K562 (cell line): ENCODE measurements around the gene C6orf89. TPM values are rescaled to one million over a fixed set of nuclear protein-coding genes. Genes with fewer than 3 reads are reported as not detected.
A peak's percentile ranks its signal among the peaks of the same experiment; 100 is the strongest.

Experiments used
- CBFA2T2 ChIP-seq: fragments of 450-650 bp; conservative IDR thresholded peaks from 2 replicates; pipeline ENCODE4 v1.6.1; 2017; ENCODE audit warnings: mild to moderate bottlenecking
- CC2D1A ChIP-seq: fragments of 450-650 bp; IDR thresholded peaks from 2 replicates; pipeline ENCODE4 v1.6.1; 2017; ENCODE audit warnings: mild to moderate bottlenecking
- CTCF ChIP-seq, 3 experiments: IDR thresholded peaks in 2 of 3; conservative IDR thresholded peaks in 1 of 3; 2 replicates each; pipeline ENCODE4 v1.5.1; 2011 to 2012; ENCODE audit warnings: low read length in 3 of 3, mild to moderate bottlenecking in 3 of 3, control low read depth in 2 of 3, improper control_type of control experiment in 1 of 3, inconsistent platforms in 1 of 3, low read depth in 1 of 3, mixed read lengths in 1 of 3, moderate library complexity in 1 of 3; ENCODE audit not compliant: insufficient read depth in 2 of 3
- FIP1L1 ChIP-seq: fragments of 200-400 bp; formaldehyde crosslinking; IDR thresholded peaks from 2 replicates; pipeline ENCODE4 v1.6.1; 2018; ENCODE audit warnings: mild to moderate bottlenecking, low read depth, low read length; ENCODE audit not compliant: poor library complexity, severe bottlenecking
- NONO ChIP-seq, 2 experiments: fragments of 200-400 bp in 1 of 2; fragments of 450-650 bp in 1 of 2; formaldehyde crosslinking in 1 of 2; IDR thresholded peaks; 2 replicates each; pipeline ENCODE4 v1.6.1; 2017; ENCODE audit warnings: low read depth in 2 of 2, mild to moderate bottlenecking in 2 of 2, moderate library complexity in 2 of 2, low read length in 1 of 2
- REST ChIP-seq, 2 experiments: fragments of 450-650 bp; formaldehyde crosslinking in 1 of 2; IDR thresholded peaks; 2 replicates each; pipeline versions ENCODE4 v1.4.0 to v1.6.1; 2014 to 2020; ENCODE audit warnings: mild to moderate bottlenecking in 2 of 2, borderline replicate concordance in 1 of 2, low read depth in 1 of 2
- SAFB2 ChIP-seq: fragments of 200-400 bp; formaldehyde crosslinking; IDR thresholded peaks from 2 replicates; pipeline ENCODE4 v1.6.1; 2018; ENCODE audit warnings: borderline replicate concordance, low read length, low read depth, moderate library complexity; ENCODE audit not compliant: severe bottlenecking
- TAF7 ChIP-seq: fragments of 450-650 bp; IDR thresholded peaks from 2 replicates; pipeline ENCODE4 v1.6.1; 2016; ENCODE audit warnings: missing genetic modification characterization, missing compliant biosample characterization
- ZBTB49 ChIP-seq: sonication (generic); formaldehyde crosslinking; IDR thresholded peaks from 2 replicates; pipeline ENCODE4 v1.8.0; 2022; ENCODE audit warnings: missing genetic modification reagents, mild to moderate bottlenecking, borderline replicate concordance
- ZBTB7A ChIP-seq: IDR thresholded peaks from 2 replicates; pipeline ENCODE4 v1.6.1; 2011; ENCODE audit warnings: low read depth, mild to moderate bottlenecking, low read length, moderate library complexity, borderline replicate concordance; ENCODE audit not compliant: control insufficient read depth
- ZBTB8A ChIP-seq: fragments of 450-650 bp; IDR thresholded peaks from 2 replicates; pipeline ENCODE4 v1.6.1; 2018; ENCODE audit warnings: mild to moderate bottlenecking, moderate library complexity; ENCODE audit not compliant: partially characterized antibody
- ZNF121 ChIP-seq: sonication (generic); formaldehyde crosslinking; conservative IDR thresholded peaks from 2 replicates; pipeline ENCODE4 v1.8.0; 2022; ENCODE audit warnings: missing genetic modification reagents
- ZNF830 ChIP-seq: fragments of 250-450 bp; sonication (Bioruptor Pico); IDR thresholded peaks from 2 replicates; pipeline ENCODE4 v1.5.0; 2021; ENCODE audit warnings: mild to moderate bottlenecking
- polyA plus RNA-seq, 8 experiments: library from polyadenylated mRNA; depleted of rRNA in 4 of 8; stranded (reverse) in 5 of 8; unstranded in 3 of 8; fragments of >200 nt; fragmentation: Nextera tagmentation in 2 of 8; fragmentation: Illumina TruSeq in 1 of 8; extraction: Ambion mirVana in 2 of 8; extraction: Trizol in 1 of 8; gene quantifications; 2 replicates each; pipeline versions ENCODE4 v1.2.1 to v1.2.3, GENCODE V29; 2011 to 2014; ENCODE audit warnings: inconsistent platforms in 1 of 8, missing spikeins in 1 of 8
- total RNA-seq, 7 experiments: library from RNA; depleted of rRNA in 6 of 7; stranded (reverse); fragments of >200 nt in 6 of 7; fragmentation: Illumina TruSeq in 2 of 7; extraction: Trizol in 2 of 7; gene quantifications; 2 replicates each; pipeline versions ENCODE4 v1.2.1 to v1.2.3, GENCODE V29; 2011 to 2021; ENCODE audit warnings: low replicate concordance in 1 of 7

Gene C6orf89
- total and polyA plus RNA-seq, 9 of the 15 experiments (the other 6 are each of a cell fraction or from before 2014, with no cell fraction given) = 35.2 to 111 (median 58.5) TPM

GRCh38 chr6:36874443-36875249 lies 11.1 kb upstream of the C6orf89 start, which contains the start of gene PPIL1 (continued):
- 0 out of 6 replicates have a peak, but pooled peaks of 1 of the 3 experiments have one; percentile 0 for TF ChIP-seq CTCF (IDR thresholded peaks at IDR 0.05 in 2 of 3, conservative IDR thresholded peaks at IDR 0.05 in 1 of 3; ENCODE audit: insufficient read depth in 2 of 3, low read depth in 1 of 3, low read length in 3 of 3)
- TF ChIP-seq ZBTB7A = peak; percentile 75
- peak; percentile 74; the same call in 1 of the 2 replicates for TF ChIP-seq ZNF830 (CRISPR knock-in tag)
- no peak for TF ChIP-seq REST (IDR thresholded peaks at IDR 0.05; ENCODE audit: borderline replicate concordance)
- TF ChIP-seq REST (CRISPR knock-in tag; IDR thresholded peaks at IDR 0.05; ENCODE audit: low read depth) = peak; percentile 77; the same call in 1 of the 2 replicates
- TF ChIP-seq CC2D1A = peak; percentile 38; the same call in 1 of the 2 replicates
- no peak for TF ChIP-seq SAFB2
- peak in 1 of 2 experiments; percentile 35; a peak in 1 of 4 replicates for TF ChIP-seq NONO (IDR thresholded peaks at IDR 0.05; ENCODE audit: low read depth in 2 of 2, low read length in 1 of 2)
- TF ChIP-seq TAF7 (tag) = peak; percentile 82
- TF ChIP-seq CBFA2T2 = no peak
- no peak for TF ChIP-seq ZBTB8A
- peak; percentile 55 for TF ChIP-seq FIP1L1
- no peak for TF ChIP-seq ZNF121 (CRISPR knock-in tag)
- TF ChIP-seq ZBTB49 (CRISPR knock-in tag) = 0 out of 2 replicates have a peak, but pooled peaks have one; percentile 41
